GM19193 (cell line): ENCODE results near the gene ACTN3.

Experiments used
- POLR2A ChIP-seq: IDR thresholded peaks from 4 replicates; pipeline ENCODE4 v1.6.1; 2011; ENCODE audit not compliant: insufficient read depth, insufficient read length; ENCODE audit errors: extremely low read depth

Gene ACTN3

DNA sequence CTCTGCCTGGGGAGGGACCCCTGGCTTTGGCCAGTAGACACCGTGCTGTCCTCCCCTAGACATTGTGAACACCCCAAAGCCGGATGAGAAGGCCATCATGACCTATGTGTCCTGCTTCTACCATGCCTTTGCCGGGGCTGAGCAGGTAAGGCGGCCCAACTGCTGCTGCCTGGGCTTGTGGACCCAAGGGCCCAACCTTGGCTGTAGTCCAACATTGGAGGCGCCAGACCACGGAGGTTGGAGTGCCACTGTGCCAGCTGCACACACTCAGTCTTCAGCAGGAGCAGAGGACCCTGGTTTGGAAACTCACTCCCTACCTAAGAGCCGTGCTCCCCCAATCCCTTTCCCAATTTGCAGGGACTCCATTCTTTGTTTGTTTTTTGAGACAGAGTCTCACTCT, 9.4 kb downstream of the ACTN3 start:
- no peak for TF ChIP-seq POLR2A

- TF ChIP-seq POLR2A: no peak
Observed at GRCh38 chr11:66557733-66558326, 11.1 kb downstream of the ACTN3 start.

- no peak for TF ChIP-seq POLR2A
Observed at GRCh38 chr11:66559142-66559865, 12.6 kb downstream of the ACTN3 start.

GRCh38 chr11:66559866-66560676, 13.4 kb downstream of the ACTN3 start:
- TF ChIP-seq POLR2A: no peak

DNA sequence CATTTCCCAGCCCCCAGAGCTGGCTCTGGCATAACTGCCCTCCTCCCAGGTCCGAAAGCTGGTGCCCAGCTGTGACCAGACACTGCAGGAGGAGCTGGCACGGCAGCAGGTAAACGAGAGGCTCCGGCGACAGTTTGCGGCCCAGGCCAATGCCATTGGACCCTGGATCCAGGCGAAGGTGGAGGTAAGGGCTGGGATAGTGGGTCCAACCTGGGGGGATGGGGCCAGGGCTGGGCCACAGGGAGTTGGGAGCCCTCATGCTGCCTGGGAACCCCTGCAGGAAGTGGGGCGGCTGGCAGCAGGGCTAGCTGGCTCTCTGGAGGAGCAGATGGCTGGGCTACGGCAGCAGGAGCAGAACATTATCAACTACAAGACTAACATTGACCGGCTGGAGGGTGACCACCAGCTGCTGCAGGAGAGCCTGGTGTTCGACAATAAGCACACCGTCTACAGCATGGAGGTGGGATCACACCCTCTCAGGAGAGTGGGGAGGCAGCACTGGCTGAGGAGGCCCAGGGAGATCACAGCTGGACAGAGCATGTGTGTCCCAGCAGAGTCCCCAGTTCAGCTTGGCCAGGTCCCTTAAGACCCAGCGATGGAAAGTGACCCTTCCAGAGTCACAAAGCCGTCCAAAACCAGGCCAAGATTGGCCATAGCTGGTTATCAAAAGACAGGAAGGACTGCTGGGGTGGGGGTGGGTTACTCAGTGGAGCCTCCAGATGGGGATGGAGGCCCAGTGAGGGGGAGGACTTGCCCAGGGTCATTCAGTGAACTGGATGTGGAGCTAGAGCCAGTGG, 14.7 kb downstream of the ACTN3 start:
- TF ChIP-seq POLR2A: no peak

DNA sequence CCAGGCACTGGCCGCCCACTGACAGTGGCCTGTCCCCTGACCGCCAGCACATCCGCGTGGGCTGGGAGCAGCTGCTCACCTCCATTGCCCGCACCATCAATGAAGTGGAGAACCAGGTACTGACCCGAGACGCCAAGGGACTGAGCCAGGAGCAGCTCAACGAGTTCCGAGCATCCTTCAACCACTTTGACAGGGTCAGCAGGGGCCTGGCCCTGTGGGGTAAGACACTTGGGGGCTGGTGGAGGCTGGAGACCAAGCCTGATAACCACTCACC, 15.2 kb downstream of the ACTN3 start:
- no peak for TF ChIP-seq POLR2A

GRCh38 chr11:66562275-66562674, 15.6 kb downstream of the ACTN3 start:
- no peak for TF ChIP-seq POLR2A

DNA sequence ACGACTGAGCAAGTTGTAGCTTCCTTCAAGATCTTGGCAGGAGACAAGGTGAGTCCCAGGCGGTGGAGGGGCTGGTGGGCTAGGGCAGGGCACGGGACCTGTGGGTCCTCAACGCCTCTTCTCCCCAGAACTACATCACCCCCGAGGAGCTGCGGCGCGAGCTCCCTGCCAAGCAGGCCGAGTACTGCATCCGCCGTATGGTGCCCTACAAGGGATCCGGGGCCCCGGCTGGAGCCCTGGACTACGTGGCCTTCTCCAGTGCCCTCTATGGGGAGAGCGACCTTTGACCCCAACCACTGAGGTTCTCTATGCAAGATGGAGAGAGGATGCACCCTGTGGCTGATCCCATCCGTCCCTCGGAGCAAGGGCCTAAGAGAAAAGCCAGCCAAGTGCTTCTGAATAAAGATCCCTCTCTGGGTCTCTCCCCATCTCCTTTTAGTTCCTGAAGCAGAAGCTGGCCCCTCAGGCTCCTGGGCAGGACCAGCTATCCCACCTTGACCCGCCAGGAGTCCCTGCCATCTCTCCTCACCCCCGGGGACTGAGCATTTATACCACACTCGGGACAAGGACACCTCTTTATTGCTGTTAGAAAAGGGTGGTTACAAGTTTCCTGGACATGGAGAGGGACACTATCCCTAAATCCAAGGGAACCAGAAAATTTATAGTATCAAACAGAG, 16.3 kb downstream of the ACTN3 start:
- TF ChIP-seq POLR2A: no peak

- no peak for TF ChIP-seq POLR2A
Observed at GRCh38 chr11:66563832-66564231, 17.1 kb downstream of the ACTN3 start.

GRCh38 chr11:66564538-66564937, 17.8 kb downstream of the ACTN3 start:
- TF ChIP-seq POLR2A: no peak

DNA sequence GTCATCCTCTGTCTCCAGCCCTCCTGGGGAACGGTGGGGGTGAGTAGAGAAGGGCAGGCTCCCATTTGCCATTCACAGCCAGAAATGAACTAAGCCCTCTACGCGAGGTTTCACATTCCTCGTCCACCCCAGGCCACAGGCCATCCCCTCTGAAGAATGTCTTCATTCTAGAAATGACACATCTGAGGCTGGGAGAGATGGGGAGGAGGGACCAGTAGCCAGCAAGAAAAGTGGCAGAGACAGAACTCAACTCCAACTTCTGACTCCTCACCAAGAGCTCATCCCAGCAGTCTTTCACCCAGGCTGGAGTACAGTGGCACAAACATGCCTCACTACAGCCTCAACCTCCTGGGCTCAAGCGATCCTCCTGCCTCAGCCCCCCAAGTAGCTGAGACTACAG, 18.3 kb downstream of the ACTN3 start:
- TF ChIP-seq POLR2A: no peak

DNA sequence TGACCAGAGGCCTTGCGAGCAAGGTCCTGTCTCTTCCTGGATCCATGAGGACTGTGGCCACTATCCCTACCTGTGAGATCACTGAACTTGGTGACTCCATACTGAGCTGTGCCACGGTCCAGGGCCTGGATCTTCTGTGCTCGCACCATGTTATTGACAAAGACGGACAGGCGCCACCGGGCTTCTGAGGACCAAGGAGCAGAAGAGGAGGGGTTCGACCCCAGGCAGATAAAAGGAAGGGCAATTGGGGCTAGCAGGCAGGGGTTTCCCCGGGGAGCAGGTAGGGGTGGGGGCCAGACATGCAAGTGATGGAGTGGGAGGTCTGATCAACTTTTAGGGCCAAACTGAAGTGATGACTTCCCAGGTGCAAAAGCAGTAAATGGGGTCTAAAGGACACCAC, 19.5 kb downstream of the ACTN3 start:
- no peak for TF ChIP-seq POLR2A

- TF ChIP-seq POLR2A: no peak
Observed at GRCh38 chr11:66567787-66568123, 21.1 kb downstream of the ACTN3 start.

- TF ChIP-seq POLR2A: no peak
Observed at GRCh38 chr11:66568124-66568916, 21.6 kb downstream of the ACTN3 start, which contains the start of gene CTSF. Gene CTSF, minus strand, starts transcription at chr11:66568606. Its CDS starts 120 bp downstream, at chr11:66568486.
